ENCODE results near the gene SAMD5. TPM values are rescaled to one million over a fixed set of nuclear protein-coding genes. Genes with fewer than 3 reads are reported as not detected.

SAMD5 gene
- total and polyA plus RNA-seq, 2 of the 8 experiments (the other 6 are each of a cell fraction or from before 2014, with no cell fraction given), result 0.02 to 0.04 TPM

GRCh38 chr6:147551976-147552375 is 43.5 kb downstream of the SAMD5 start:
- TF ChIP-seq BACH1 (IDR thresholded peaks at IDR 0.05; ENCODE audit: low read length), result no peak
- TF ChIP-seq RAD21 (IDR thresholded peaks at IDR 0.05 in 1 of 2, conservative IDR thresholded peaks at IDR 0.05 in 1 of 2; ENCODE audit: low read depth in 2 of 2, low read length in 2 of 2), result no peak
- no peak for TF ChIP-seq SIX5 (IDR thresholded peaks at IDR 0.05; ENCODE audit: low read depth, low read length)
- TF ChIP-seq CHD1 (IDR thresholded peaks at IDR 0.05; ENCODE audit: low read depth, low read length), result no peak
- no peak for TF ChIP-seq GABPA (IDR thresholded peaks at IDR 0.05; ENCODE audit: borderline replicate concordance, insufficient read depth, low read length)
- no peak for TF ChIP-seq CREB1 (IDR thresholded peaks at IDR 0.05)
- TF ChIP-seq POU5F1 (IDR thresholded peaks at IDR 0.05; ENCODE audit: low read depth, low read length), result no peak
- no peak for TF ChIP-seq KDM1A (IDR thresholded peaks at IDR 0.05; ENCODE audit: borderline replicate concordance, low read length)
- TF ChIP-seq FOSL1 (IDR thresholded peaks at IDR 0.05; ENCODE audit: insufficient read depth, low read depth, low read length), result no peak
- TF ChIP-seq GTF2F1 (IDR thresholded peaks at IDR 0.05; ENCODE audit: borderline replicate concordance, low read depth, low read length), result no peak
- no peak for TF ChIP-seq CBX5 (IDR thresholded peaks at IDR 0.05; ENCODE audit: low read depth, low read length)
- H2BK120ac ChIP-seq (replicated peaks; ENCODE audit: low read depth, low read length), result no peak overlapping the region
- H3K56ac ChIP-seq (replicated peaks; ENCODE audit: insufficient read length, low read depth, low read length), result no peak overlapping the region
- no peak overlapping the region for H3K9ac ChIP-seq (replicated peaks in 1 of 4; ENCODE audit: extremely low read depth in 1 of 4, low read depth in 3 of 4, low read length in 3 of 4)
- H3K14ac ChIP-seq (ENCODE audit: insufficient read length), result no peak overlapping the region
- no peaks in the 10 kb centered on the region for H3K36me3 ChIP-seq (ENCODE audit: control insufficient read depth in 2 of 4, insufficient read depth in 4 of 4, low read length in 3 of 4)
- H3K23ac ChIP-seq (ENCODE audit: insufficient read length), result no peak overlapping the region
- no peak overlapping the region for H4K5ac ChIP-seq (ENCODE audit: insufficient read length, low read depth, low read length)
- DNase-seq (ENCODE audit: low read depth in 1 of 2, low spot score in 2 of 2) (no peak), FAIRE-seq (no peak)
- no peak overlapping the region for H2BK12ac ChIP-seq (ENCODE audit: low read depth, low read length)
- H3K23me2 ChIP-seq (ENCODE audit: low read depth, low read length), result no peaks in the 10 kb centered on the region
- CTCF ChIA-PET (ENCODE audit: partially characterized antibody), result no interaction called here
- no peaks in the 10 kb centered on the region for H3K79me1 ChIP-seq (ENCODE audit: low read depth, low read length)
- H2BK5ac ChIP-seq (ENCODE audit: low read depth, low read length), result no peak overlapping the region
- H3K4ac ChIP-seq (replicated peaks; ENCODE audit: insufficient read length, low read depth, low read length), result no peak overlapping the region
- no peak overlapping the region for H2BK15ac ChIP-seq (ENCODE audit: low read length)
- no peak overlapping the region for H2AFZ ChIP-seq (ENCODE audit: low read length)
- H3K27me3 ChIP-seq (replicated peaks in 1 of 4; ENCODE audit: control insufficient read depth in 3 of 4, extremely low read depth in 1 of 4, insufficient read depth in 3 of 4, low read length in 3 of 4), result no peaks in the 10 kb centered on the region
- no peaks in the 10 kb centered on the region for H3K4me1 ChIP-seq (replicated peaks in 1 of 4; ENCODE audit: control insufficient read depth in 3 of 4, insufficient read depth in 4 of 4, low read length in 3 of 4)
- no peak overlapping the region for H3K27ac ChIP-seq (ENCODE audit: low read depth, low read length)
- H3K18ac ChIP-seq (ENCODE audit: extremely low read depth, low read length), result no peak overlapping the region
- H3K4me2 ChIP-seq (ENCODE audit: insufficient read depth in 1 of 2, low read depth in 2 of 2, low read length in 2 of 2), result no peak overlapping the region
- POLR2A ChIA-PET (ENCODE audit: partially characterized antibody), result no interaction called here
- H4K8ac ChIP-seq (ENCODE audit: extremely low read depth, insufficient read depth, low read length), result no peak overlapping the region
- no peaks in the 10 kb centered on the region for H3K9me3 ChIP-seq (ENCODE audit: insufficient read depth in 2 of 2, low read depth in 1 of 2, low read length in 1 of 2)
- no peak overlapping the region for H3K4me3 ChIP-seq (ENCODE audit: extremely low read depth in 1 of 4, insufficient read depth in 2 of 4, low read depth in 3 of 4, low read length in 4 of 4)
- no peaks in the 10 kb centered on the region for H3K79me2 ChIP-seq (ENCODE audit: control insufficient read depth in 1 of 2, insufficient read depth in 2 of 2, low read length in 2 of 2)
- H2BK20ac ChIP-seq (ENCODE audit: low read length), result no peak overlapping the region
- WGBS, 2 experiments (ENCODE audit: extremely low coverage in 1 of 2, insufficient coverage in 1 of 2, insufficient read length in 1 of 2, insufficient replicate concordance in 2 of 2, low coverage in 1 of 2, low lambda C conversion rate in 2 of 2, missing lambda C conversion rate in 1 of 2), result 81% methylated on average over 1 of the region's 1 CpG; no CpG with 5 or more reads in 1 of the 2 experiments
- no peak overlapping the region for H2AK5ac ChIP-seq (ENCODE audit: low read depth, low read length)
- no peak overlapping the region for H4K91ac ChIP-seq (replicated peaks; ENCODE audit: insufficient read length, low read length)
- H4K20me1 ChIP-seq (replicated peaks in 1 of 2; ENCODE audit: control insufficient read depth in 1 of 2, insufficient read depth in 2 of 2, low read length in 2 of 2), result no peaks in the 10 kb centered on the region

All from H1 (cell line).